Tibial nerve (tissue), 3 donors: ENCODE measurements around the gene ARL4C.

ENCODE experiments used
- CTCF ChIP-seq, 5 experiments: fragments of 200-600 bp in 3 of 5; fragments of 450-650 bp in 2 of 5; sonication (generic) in 3 of 5; IDR thresholded peaks; one replicate each; pipeline ENCODE4 v1.5.1; 2016 to 2019; ENCODE audit warnings: antibody characterized with exemption in 5 of 5, mild to moderate bottlenecking in 3 of 5, moderate library complexity in 2 of 5
- POLR2A ChIP-seq, 2 donors: fragments of 450-650 bp; IDR thresholded peaks; one replicate each; pipeline ENCODE4 v1.6.1; 2017; ENCODE audit warnings: antibody characterized with exemption in 2 of 2, mild to moderate bottlenecking in 2 of 2, moderate library complexity in 2 of 2

GRCh38 chr2:234469972-234470371 is 26.9 kb downstream of the ARL4C start:
- TF ChIP-seq POLR2A (IDR thresholded peaks at IDR 0.05) (no peak), CTCF (IDR thresholded peaks at IDR 0.05) (no peak)
